Motor neuron (in vitro differentiated cells): ENCODE results near the gene VMP1. TPM values are rescaled to one million over a fixed set of nuclear protein-coding genes. Genes with fewer than 3 reads are reported as not detected.
A peak's percentile ranks its signal among the peaks of the same experiment; 100 is the strongest.
"Not testable (repeated sequence)": the region's sequence is repeated elsewhere in the genome, so short reads cannot be mapped to it uniquely, and the experiment has no call there.

Source experiments
- ATAC-seq, 8 experiments: fragments of 200-7000 bp; cut with Tn5 transposase; replicated peaks in 6 of 8; 2 replicates each; pipeline ENCODE4 v1.8.0; 2021; ENCODE audit warnings: mild to moderate bottlenecking in 8 of 8, moderate library complexity in 8 of 8
- H3K27ac ChIP-seq, 2 donors: fragments of 250-450 bp; sonication (Bioruptor Pico); 2 replicates each; pipeline ENCODE4 v1.9.0; 2021; ENCODE audit warnings: antibody characterized with exemption in 2 of 2, mild to moderate bottlenecking in 2 of 2, moderate library complexity in 1 of 2
- H3K4me1 ChIP-seq, 2 donors: fragments of 250-450 bp; sonication (Bioruptor Pico); replicated peaks in 1 of 2; 2 replicates each; pipeline ENCODE4 v1.6.1; 2021; ENCODE audit warnings: antibody characterized with exemption in 2 of 2, mild to moderate bottlenecking in 2 of 2, moderate library complexity in 1 of 2
- H3K4me3 ChIP-seq, 5 donors: fragments of 250-450 bp; sonication (Bioruptor Pico); 2 replicates each; pipeline ENCODE4 v1.9.0; 2021; ENCODE audit warnings: antibody characterized with exemption in 5 of 5, mild to moderate bottlenecking in 5 of 5, moderate library complexity in 4 of 5
- WGBS, 10 experiments: fragments of 450-650 bp; shearing (Covaris generic); methylation state at CpG; one replicate each; pipeline ENCODE4 v1.0.0; 2022; 5-methylcytosine and 5-hydroxymethylcytosine counted together
- in situ Hi-C, 9 experiments: fragments of 400-800 bp; cut with MboI; loops; one replicate each; pipeline ENCODE4 v1.15.0; 2021; ENCODE audit warnings: low sequenced_read_pairs in 9 of 9, low pct_unique_long_range_greater_than_20kb in 2 of 9; ENCODE audit not compliant: unreplicated experiment in 9 of 9
- total RNA-seq, 8 experiments: library from RNA; unstranded; fragments of 300-600 nt; gene quantifications; 2 replicates each; pipeline versions ENCODE4 v1.2.3 to v1.2.4, GENCODE V29; 2022

VMP1 gene
- total RNA-seq, 8 experiments from 2014 or later: 48.1 to 302 (median 110) TPM

DNA sequence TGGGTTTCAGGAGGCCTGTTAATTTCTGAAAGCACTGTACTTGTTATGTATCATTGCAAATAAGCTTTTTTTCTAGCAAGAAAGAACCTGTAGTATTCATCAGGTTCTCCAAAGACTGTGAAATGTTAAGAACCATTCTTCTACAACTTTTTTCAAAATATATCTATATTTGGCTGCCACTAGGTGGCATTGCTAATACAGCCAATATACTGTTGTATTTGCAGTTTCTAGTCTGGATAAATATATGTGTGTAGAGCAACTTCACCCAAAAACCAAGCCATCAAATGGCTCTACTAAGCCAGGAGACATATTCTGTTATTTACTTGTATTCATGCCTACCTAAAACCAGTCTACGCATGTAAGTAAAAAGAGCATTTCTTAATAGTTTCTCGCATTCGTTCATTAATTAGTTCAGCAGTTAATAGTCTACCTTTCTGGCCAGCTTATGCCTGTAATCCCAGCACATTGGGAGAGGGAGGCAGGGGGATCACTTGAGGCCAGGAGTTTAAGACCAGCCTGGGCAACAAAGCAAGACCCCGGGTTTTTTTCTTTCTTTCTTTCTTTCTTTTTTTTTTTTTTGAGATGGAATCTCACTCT, 39.5 kb downstream of the VMP1 start:
- in situ Hi-C loops: no loop called here
- H3K4me3 ChIP-seq: no peak overlapping the region
- peak in 4 of 8 experiments; percentile 22 to 67 (median 56) for ATAC-seq
- no peaks in the 10 kb centered on the region for H3K4me1 ChIP-seq
- no peak overlapping the region for H3K27ac ChIP-seq
- WGBS, 10 experiments: 75 to 100% (median 96%) methylated on average over 1 to 4 of the region's 4 CpGs; no CpG with 5 or more reads in 1 of the 10 experiments

GRCh38 chr17:59748591-59748990, 41.1 kb downstream of the VMP1 start:
- ATAC-seq: no peak
- Histone ChIP-seq H3K27ac (no peak overlapping the region), H3K4me1 (no peaks in the 10 kb centered on the region), H3K4me3 (no peak overlapping the region)
- in situ Hi-C loops: no loop called here
- WGBS, 10 experiments: 80 to 100% (median 100%) methylated on average over 1 of the region's 1 CpG

DNA sequence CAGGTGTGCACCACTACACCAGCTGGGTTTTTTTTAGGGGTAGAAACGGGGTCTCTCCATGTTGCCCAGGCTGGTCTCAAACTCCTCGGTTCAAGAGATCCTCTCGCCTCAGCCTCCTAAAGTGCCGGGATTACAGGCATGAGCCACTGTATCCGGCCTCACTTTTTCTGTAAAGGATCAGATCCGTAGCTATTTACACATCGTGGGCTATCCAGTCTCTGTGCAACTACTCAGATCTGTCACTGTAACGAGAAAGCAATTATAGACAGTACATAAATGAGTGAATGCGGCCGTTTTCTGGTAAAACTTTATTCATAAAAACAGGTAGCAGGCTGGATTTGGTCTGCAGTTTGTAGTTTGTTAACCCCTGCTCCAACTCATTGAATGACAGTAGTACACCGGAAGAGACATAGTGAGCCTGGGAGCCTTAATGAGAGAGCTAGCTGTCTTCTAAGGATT, 44.5 kb downstream of the VMP1 start:
- no peak overlapping the region for H3K27ac ChIP-seq
- H3K4me1 ChIP-seq: peaks cover 0 to 4% of the 10 kb centered on the region in 2 donors
- in situ Hi-C loops: loop anchor here in 1 of 9 experiments (10.0 kb wide), 1 partner anchor 93 kb away; no protein-coding TSS in a partner anchor
- no peak overlapping the region for H3K4me3 ChIP-seq
- 78 to 100% (median 91%) methylated on average over 1 to 11 of the region's 11 CpGs; no CpG with 5 or more reads in 2 of the 10 experiments for WGBS, 10 experiments
- ATAC-seq: no peak

- no peak overlapping the region for H3K27ac ChIP-seq
- no peak for ATAC-seq
- no peak overlapping the region for H3K4me3 ChIP-seq
- in situ Hi-C loops: loop anchor here in 1 of 9 experiments (10.0 kb wide), 1 partner anchor 92 kb away; no protein-coding TSS in a partner anchor
- H3K4me1 ChIP-seq: peaks cover 0 to 4% of the 10 kb centered on the region in 2 donors
Observed at GRCh38 chr17:59752446-59752845, 45.0 kb downstream of the VMP1 start.

- WGBS, 10 experiments: 75 to 100% (median 90%) methylated on average over 1 to 6 of the region's 7 CpGs; no CpG with 5 or more reads in 1 of the 10 experiments
- peaks cover 0 to 4% of the 10 kb centered on the region in 2 donors for H3K4me1 ChIP-seq
- in situ Hi-C loops: loop anchor here in 1 of 9 experiments (10.0 kb wide), 1 partner anchor 92 kb away; no protein-coding TSS in a partner anchor
- no peak overlapping the region for H3K4me3 ChIP-seq
- H3K27ac ChIP-seq: no peak overlapping the region
- no peak for ATAC-seq
Observed at GRCh38 chr17:59752922-59753321, 45.5 kb downstream of the VMP1 start.

DNA sequence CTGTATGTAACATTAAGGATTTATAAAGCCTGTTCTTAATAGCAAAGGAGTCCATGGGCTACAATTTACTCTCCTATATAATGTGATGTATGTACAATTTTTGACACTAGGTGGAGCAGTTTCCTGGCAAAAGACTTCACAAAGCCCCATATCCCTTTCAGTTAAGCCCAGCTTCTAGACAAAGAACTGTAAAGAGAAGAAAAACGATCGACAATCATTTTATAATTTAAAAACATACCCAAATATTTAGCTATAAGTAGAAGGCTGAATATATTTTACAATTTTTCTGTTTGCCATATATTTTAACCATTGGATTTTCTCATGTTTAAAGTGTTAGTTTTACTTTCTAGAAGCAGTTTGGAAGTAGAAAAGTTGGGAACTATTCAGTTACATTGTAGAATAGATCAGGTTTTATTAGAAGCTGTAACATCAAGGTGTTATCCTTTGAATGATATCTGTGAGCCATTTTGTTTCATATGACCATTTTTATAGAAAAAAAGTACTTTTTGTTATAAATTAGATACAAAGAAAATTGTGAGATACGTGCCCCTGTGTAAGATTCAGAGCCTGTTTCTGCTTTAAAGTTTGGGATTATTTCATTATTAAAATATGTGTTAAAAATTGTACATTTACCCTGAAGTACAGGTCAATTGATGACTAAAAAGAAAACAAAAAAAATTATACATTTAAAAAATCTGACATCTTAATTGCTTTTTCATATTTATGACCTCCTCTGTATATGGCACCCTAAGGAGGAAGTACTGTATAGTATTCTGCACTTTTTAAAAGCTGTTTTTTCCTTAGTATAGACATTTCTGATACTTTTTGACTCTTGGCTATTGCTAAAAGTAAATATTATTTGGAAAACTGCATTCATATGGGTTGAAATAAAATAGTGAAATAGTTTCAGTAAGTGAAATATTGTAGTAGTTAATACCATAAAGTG, 46.3 kb downstream of the VMP1 start:
- Histone ChIP-seq H3K4me3 (no peak overlapping the region), H3K27ac (no peak overlapping the region), H3K4me1 (peaks cover 0 to 4% of the 10 kb centered on the region in 2 donors)
- peak; percentile 70 to 92 (median 82) for ATAC-seq
- 0 to 33% (median 18%) methylated on average over 2 to 3 of the region's 3 CpGs; no CpG with 5 or more reads in 2 of the 10 experiments for WGBS, 10 experiments
- in situ Hi-C loops: loop anchor here in 1 of 9 experiments (10.0 kb wide), 1 partner anchor 91 kb away; no protein-coding TSS in a partner anchor

GRCh38 chr17:59754552-59754951, 47.1 kb downstream of the VMP1 start:
- H3K27ac ChIP-seq: no peak overlapping the region
- in situ Hi-C loops: loop anchor here in 1 of 9 experiments (10.0 kb wide), 1 partner anchor 90 kb away; no protein-coding TSS in a partner anchor
- no peak overlapping the region for H3K4me3 ChIP-seq
- ATAC-seq: peak; percentile 27 to 88 (median 70)
- peaks cover 0 to 4% of the 10 kb centered on the region in 2 donors for H3K4me1 ChIP-seq

GRCh38 chr17:59755069-59755468, 47.6 kb downstream of the VMP1 start:
- in situ Hi-C loops: loop anchor here in 1 of 9 experiments (10.0 kb wide), 1 partner anchor 90 kb away; no protein-coding TSS in a partner anchor
- not testable (repeated sequence) for H3K27ac ChIP-seq, H3K4me1 ChIP-seq, ATAC-seq, H3K4me3 ChIP-seq
- 66 to 100% (median 93%) methylated on average over 1 to 12 of the region's 12 CpGs for WGBS, 10 experiments

DNA sequence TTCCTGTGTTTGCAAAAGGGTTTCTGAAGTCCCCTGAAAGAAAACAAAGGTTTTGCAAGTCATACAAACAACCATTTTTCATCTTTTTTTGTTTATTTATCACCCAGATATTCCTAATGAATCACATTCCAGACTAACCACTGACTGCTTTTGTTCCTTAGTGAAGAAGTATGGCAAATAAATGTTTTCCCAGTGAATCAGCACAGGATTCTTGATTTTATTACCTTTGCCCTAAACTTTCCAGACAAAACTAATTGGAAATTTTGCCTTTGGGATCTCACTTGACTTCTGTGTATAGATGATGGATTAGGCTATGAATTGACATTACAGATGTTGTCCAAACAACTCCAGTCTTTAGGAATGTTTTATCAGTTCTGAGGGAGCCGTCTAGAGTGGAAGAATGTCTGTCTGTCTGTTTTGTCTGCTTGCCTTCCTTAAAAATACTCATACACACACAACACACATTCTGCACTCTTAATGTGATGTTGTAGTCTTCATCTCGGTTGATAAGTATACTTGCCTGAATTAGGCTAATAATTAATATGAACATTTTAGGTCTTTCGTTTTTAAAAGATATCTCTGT, 48.9 kb downstream of the VMP1 start:
- peak in 2 of 8 experiments; percentile 11 for ATAC-seq
- WGBS, 10 experiments: 0 to 92% (median 78%) methylated on average over 1 to 3 of the region's 3 CpGs; no CpG with 5 or more reads in 3 of the 10 experiments
- in situ Hi-C loops: loop anchor here in 1 of 9 experiments (10.0 kb wide), 1 partner anchor 88 kb away; no protein-coding TSS in a partner anchor
- Histone ChIP-seq H3K27ac (no peak overlapping the region), H3K4me1 (peaks cover 0 to 4% of the 10 kb centered on the region in 2 donors), H3K4me3 (no peak overlapping the region)

- Histone ChIP-seq H3K27ac (no peak overlapping the region), H3K4me1 (peaks cover 0 to 10% of the 10 kb centered on the region in 2 donors), H3K4me3 (no peak overlapping the region)
- no peak for ATAC-seq
- in situ Hi-C loops: loop anchor here in 1 of 9 experiments (10.0 kb wide), 1 partner anchor 88 kb away; no protein-coding TSS in a partner anchor
Observed at GRCh38 chr17:59757043-59757442, 49.6 kb downstream of the VMP1 start.

DNA sequence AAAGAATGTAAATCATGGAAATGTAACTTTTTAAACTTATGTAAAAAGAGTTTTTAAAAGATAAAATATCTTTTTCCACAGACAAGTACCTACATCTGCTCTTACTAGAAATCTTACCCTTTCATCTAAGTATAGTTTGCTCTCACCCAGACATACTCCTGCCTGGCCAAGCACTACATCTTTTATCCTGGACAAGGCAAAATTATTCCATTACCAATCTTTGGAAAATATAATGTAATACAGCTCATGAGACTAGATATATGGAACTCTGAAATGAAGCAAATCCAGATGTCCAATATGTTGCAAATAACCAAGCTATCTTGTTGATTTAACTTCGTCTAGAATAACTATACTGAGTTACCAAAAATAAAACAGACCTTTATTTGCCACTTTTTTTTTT, 50.0 kb downstream of the VMP1 start:
- in situ Hi-C loops: loop anchor here in 1 of 9 experiments (10.0 kb wide), 1 partner anchor 87 kb away; no protein-coding TSS in a partner anchor
- Histone ChIP-seq H3K27ac (no peak overlapping the region), H3K4me1 (peaks cover 0 to 11% of the 10 kb centered on the region in 2 donors), H3K4me3 (no peak overlapping the region)
- 25 to 100% (median 83%) methylated on average over 1 of the region's 1 CpG; no CpG with 5 or more reads in 2 of the 10 experiments for WGBS, 10 experiments
- ATAC-seq: no peak

- no peak for ATAC-seq
- 100% methylated on average over 1 to 2 of the region's 2 CpGs; no CpG with 5 or more reads in 5 of the 10 experiments for WGBS, 10 experiments
- Histone ChIP-seq H3K4me1 (peaks cover 0 to 11% of the 10 kb centered on the region in 2 donors), H3K4me3 (no peak overlapping the region), H3K27ac (no peak overlapping the region)
- in situ Hi-C loops: loop anchor here in 1 of 9 experiments (10.0 kb wide), 1 partner anchor 87 kb away; no protein-coding TSS in a partner anchor
Observed at GRCh38 chr17:59757881-59758385, 50.5 kb downstream of the VMP1 start.
